ENCODE results near the gene IGSF21.

- TF ChIP-seq CTCF (IDR thresholded peaks at IDR 0.05) (no peak), POLR2A (IDR thresholded peaks at IDR 0.05) (no peak)
These were observed 32.8 kb downstream of the IGSF21 start for GRCh38 chr1:18140411-18140810.
